HG03432 (cell line): ENCODE data around the gene TMPRSS3.

ENCODE experiments used
- ATAC-seq: cut with Tn5 transposase; IDR thresholded peaks from one replicate; pipeline ENCODE4 v1.9.1; 2021; ENCODE audit warnings: mild to moderate bottlenecking, moderate library complexity; ENCODE audit not compliant: unreplicated experiment

TMPRSS3 gene

GRCh38 chr21:42353623-42354022, 42.2 kb downstream of the TMPRSS3 start:
- no peak for ATAC-seq

GRCh38 chr21:42352441-42353095, 43.3 kb downstream of the TMPRSS3 start:
- no peak for ATAC-seq

- ATAC-seq = no peak
Observed at GRCh38 chr21:42351626-42352440, 44.0 kb downstream of the TMPRSS3 start.

GRCh38 chr21:42350927-42351426, 44.9 kb downstream of the TMPRSS3 start, which contains the start of gene TFF2:
TFF2 (minus strand) TSS chr21:42350994; CDS start chr21:42350957, 37 bp downstream.
- no peak for ATAC-seq

- no peak for ATAC-seq
Observed at GRCh38 chr21:42350318-42350910, 45.4 kb downstream of the TMPRSS3 start.

GRCh38 chr21:42349420-42350317, 46.2 kb downstream of the TMPRSS3 start:
- ATAC-seq = no peak

- ATAC-seq = no peak
Observed at GRCh38 chr21:42348762-42349161, 47.1 kb downstream of the TMPRSS3 start.

- no peak for ATAC-seq
Observed at GRCh38 chr21:42347601-42348327, 48.1 kb downstream of the TMPRSS3 start.

GRCh38 chr21:42346866-42347600, 48.8 kb downstream of the TMPRSS3 start:
- ATAC-seq = no peak

GRCh38 chr21:42346441-42346840, 49.4 kb downstream of the TMPRSS3 start:
- ATAC-seq = no peak

GRCh38 chr21:42344631-42345030, 51.2 kb downstream of the TMPRSS3 start:
- no peak for ATAC-seq

GRCh38 chr21:42343963-42344510, 51.8 kb downstream of the TMPRSS3 start:
- no peak for ATAC-seq

- ATAC-seq = no peak
Observed at GRCh38 chr21:42343556-42343955, 52.3 kb downstream of the TMPRSS3 start.

GRCh38 chr21:42343101-42343500, 52.8 kb downstream of the TMPRSS3 start:
- ATAC-seq = no peak

- no peak for ATAC-seq
Observed at GRCh38 chr21:42341776-42342542, 53.9 kb downstream of the TMPRSS3 start.

GRCh38 chr21:42340187-42341050, 55.4 kb downstream of the TMPRSS3 start:
- ATAC-seq = no peak
